Measurements from ENCODE around the gene AGBL1. TPM values are rescaled to one million over a fixed set of nuclear protein-coding genes. Genes with fewer than 3 reads are reported as not detected.

The AGBL1 gene
- polyA plus RNA-seq, 1 experiment, result not detected

DNA sequence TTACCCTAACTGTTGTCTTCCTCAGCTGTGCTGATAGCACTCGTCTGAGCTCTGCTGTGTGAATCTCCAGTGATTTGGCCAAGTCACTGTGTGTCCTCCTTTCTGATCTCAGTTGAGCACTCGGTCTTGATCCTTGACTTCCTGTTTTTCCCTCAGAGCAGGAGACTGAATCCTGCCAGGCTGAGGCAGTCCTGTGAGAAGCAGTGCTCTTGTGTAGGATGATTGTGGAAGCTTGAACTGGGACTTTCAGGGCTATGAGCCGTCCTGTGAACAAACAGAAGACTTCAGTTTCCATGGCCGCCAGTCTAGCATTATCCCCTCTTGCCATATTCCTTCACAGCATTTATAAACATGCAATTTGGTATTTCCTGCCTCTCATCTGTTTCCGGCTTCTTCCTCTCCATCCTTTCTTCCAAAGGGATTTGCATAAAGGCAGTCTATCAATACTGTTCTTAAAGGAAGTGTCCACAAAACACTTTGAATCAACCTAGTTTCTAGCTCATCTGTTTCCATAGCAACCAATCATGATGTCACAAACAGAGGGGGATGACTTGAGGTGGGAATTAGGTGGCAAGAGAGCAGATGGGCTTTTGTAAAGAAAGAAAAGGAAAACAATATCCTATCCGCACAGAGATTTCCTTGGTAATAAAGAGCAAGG is 237.2 kb downstream of the AGBL1 start:
- Histone ChIP-seq H3K27ac (ENCODE audit: low read depth, low read length) (no peak overlapping the region), H3K4me3 (ENCODE audit: low read depth, low read length) (no peak overlapping the region), H3K27me3 (ENCODE audit: control insufficient read depth, insufficient read depth, low read length) (no peaks in the 10 kb centered on the region), H3K9me3 (ENCODE audit: control insufficient read depth, insufficient read depth, low read length) (peaks cover 16% of the 10 kb centered on the region)
- ChIA-PET CTCF (no interaction called here), POLR2A (no interaction called here)
- DNase-seq (ENCODE audit: low read depth, low spot score), result no peak
- TF ChIP-seq, protein P1, sequence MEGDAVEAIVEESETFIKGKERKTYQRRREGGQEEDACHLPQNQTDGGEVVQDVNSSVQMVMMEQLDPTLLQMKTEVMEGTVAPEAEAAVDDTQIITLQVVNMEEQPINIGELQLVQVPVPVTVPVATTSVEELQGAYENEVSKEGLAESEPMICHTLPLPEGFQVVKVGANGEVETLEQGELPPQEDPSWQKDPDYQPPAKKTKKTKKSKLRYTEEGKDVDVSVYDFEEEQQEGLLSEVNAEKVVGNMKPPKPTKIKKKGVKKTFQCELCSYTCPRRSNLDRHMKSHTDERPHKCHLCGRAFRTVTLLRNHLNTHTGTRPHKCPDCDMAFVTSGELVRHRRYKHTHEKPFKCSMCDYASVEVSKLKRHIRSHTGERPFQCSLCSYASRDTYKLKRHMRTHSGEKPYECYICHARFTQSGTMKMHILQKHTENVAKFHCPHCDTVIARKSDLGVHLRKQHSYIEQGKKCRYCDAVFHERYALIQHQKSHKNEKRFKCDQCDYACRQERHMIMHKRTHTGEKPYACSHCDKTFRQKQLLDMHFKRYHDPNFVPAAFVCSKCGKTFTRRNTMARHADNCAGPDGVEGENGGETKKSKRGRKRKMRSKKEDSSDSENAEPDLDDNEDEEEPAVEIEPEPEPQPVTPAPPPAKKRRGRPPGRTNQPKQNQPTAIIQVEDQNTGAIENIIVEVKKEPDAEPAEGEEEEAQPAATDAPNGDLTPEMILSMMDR (IDR thresholded peaks at IDR 0.05; ENCODE audit: low read depth, low read length), result no peak

DNA sequence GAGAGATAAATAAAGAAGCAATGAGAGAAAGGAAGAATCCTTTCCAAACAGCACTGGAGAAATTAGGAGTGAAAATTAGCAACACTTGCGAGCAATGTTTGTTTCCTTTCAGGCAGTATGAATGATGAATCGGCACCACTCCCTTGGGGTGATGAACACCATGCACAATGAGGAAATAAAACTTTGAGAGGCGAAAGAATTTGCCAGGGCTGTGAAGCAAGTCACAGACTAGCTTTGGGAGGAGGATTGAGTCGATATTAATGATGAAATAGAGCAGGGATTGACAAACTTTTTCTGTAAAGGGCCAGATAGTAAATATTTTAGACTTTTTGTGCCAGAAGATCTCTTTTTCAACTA is 237.7 kb downstream of the AGBL1 start:
- no peaks in the 10 kb centered on the region for H3K27me3 ChIP-seq (ENCODE audit: control insufficient read depth, insufficient read depth, low read length)
- DNase-seq (ENCODE audit: low read depth, low spot score), result no peak
- H3K27ac ChIP-seq (ENCODE audit: low read depth, low read length), result no peak overlapping the region
- TF ChIP-seq, protein P1 (IDR thresholded peaks at IDR 0.05; ENCODE audit: low read depth, low read length), result no peak
- ChIA-PET POLR2A (no interaction called here), CTCF (no interaction called here)
- H3K4me3 ChIP-seq (ENCODE audit: low read depth, low read length), result no peak overlapping the region
- H3K9me3 ChIP-seq (ENCODE audit: control insufficient read depth, insufficient read depth, low read length), result peaks cover 16% of the 10 kb centered on the region

GRCh38 chr15:86322629-86323028 is 243.0 kb downstream of the AGBL1 start:
- DNase-seq (ENCODE audit: low read depth, low spot score), result no peak
- POLR2A ChIA-PET, result no interaction called here
- H3K4me3 ChIP-seq (ENCODE audit: low read depth, low read length), result no peak overlapping the region
- CTCF ChIA-PET, result no interaction called here
- H3K27me3 ChIP-seq (ENCODE audit: control insufficient read depth, insufficient read depth, low read length), result no peaks in the 10 kb centered on the region
- H3K27ac ChIP-seq (ENCODE audit: low read depth, low read length), result no peak overlapping the region
- peaks cover 4% of the 10 kb centered on the region; the same call in 1 of the 2 replicates for H3K9me3 ChIP-seq (ENCODE audit: control insufficient read depth, insufficient read depth, low read length)
- TF ChIP-seq, protein P1 (IDR thresholded peaks at IDR 0.05; ENCODE audit: low read depth, low read length), result no peak

DNA sequence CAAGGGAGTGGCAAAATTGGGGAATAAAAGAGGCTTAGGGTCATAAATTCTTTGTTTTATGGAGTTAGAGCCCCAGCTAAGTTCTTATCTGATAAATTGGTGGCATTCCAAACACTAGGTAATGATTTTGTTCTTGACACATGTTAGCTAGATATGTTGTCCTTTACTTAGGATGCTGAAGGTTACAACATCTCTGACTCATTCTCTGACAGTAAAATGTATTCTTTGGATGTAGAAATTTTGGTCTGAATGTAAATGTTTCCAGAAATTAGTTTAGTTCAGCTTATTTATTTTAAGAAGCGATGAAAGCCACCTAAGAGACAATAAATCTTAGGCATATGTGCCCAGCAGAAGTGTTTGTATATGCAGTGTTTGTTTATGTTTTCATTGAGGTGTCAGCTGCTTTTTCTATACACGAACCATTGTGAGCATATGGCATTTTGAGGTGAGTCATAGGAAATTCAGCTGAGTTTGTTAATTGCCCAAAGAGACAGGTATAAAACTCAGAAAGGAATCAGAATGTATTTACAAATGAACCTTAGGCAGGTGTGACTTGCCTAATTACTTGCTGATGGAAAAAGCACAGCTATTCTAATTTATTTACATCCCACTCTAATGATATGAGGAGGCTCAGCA is 247.7 kb downstream of the AGBL1 start:
- POLR2A ChIA-PET, result no interaction called here
- CTCF ChIA-PET, result no interaction called here
- Histone ChIP-seq H3K4me3 (ENCODE audit: low read depth, low read length) (no peak overlapping the region), H3K9me3 (ENCODE audit: control insufficient read depth, insufficient read depth, low read length) (peaks cover 24% of the 10 kb centered on the region), H3K27me3 (ENCODE audit: control insufficient read depth, insufficient read depth, low read length) (no peaks in the 10 kb centered on the region), H3K27ac (ENCODE audit: low read depth, low read length) (no peak overlapping the region)
- TF ChIP-seq, protein P1 (IDR thresholded peaks at IDR 0.05; ENCODE audit: low read depth, low read length), result no peak
- no peak for DNase-seq (ENCODE audit: low read depth, low spot score)

- Histone ChIP-seq H3K9me3 (ENCODE audit: control insufficient read depth, insufficient read depth, low read length) (peaks cover 25% of the 10 kb centered on the region), H3K27me3 (ENCODE audit: control insufficient read depth, insufficient read depth, low read length) (no peaks in the 10 kb centered on the region), H3K4me3 (ENCODE audit: low read depth, low read length) (no peak overlapping the region), H3K27ac (ENCODE audit: low read depth, low read length) (no peak overlapping the region)
- DNase-seq (ENCODE audit: low read depth, low spot score), result no peak
- TF ChIP-seq, protein P1 (IDR thresholded peaks at IDR 0.05; ENCODE audit: low read depth, low read length), result no peak
- ChIA-PET CTCF (no interaction called here), POLR2A (no interaction called here)
These were observed 249.0 kb downstream of the AGBL1 start for GRCh38 chr15:86328658-86329057.
